ENCODE measurements around the gene DOCK3.

The DOCK3 gene, protein sequence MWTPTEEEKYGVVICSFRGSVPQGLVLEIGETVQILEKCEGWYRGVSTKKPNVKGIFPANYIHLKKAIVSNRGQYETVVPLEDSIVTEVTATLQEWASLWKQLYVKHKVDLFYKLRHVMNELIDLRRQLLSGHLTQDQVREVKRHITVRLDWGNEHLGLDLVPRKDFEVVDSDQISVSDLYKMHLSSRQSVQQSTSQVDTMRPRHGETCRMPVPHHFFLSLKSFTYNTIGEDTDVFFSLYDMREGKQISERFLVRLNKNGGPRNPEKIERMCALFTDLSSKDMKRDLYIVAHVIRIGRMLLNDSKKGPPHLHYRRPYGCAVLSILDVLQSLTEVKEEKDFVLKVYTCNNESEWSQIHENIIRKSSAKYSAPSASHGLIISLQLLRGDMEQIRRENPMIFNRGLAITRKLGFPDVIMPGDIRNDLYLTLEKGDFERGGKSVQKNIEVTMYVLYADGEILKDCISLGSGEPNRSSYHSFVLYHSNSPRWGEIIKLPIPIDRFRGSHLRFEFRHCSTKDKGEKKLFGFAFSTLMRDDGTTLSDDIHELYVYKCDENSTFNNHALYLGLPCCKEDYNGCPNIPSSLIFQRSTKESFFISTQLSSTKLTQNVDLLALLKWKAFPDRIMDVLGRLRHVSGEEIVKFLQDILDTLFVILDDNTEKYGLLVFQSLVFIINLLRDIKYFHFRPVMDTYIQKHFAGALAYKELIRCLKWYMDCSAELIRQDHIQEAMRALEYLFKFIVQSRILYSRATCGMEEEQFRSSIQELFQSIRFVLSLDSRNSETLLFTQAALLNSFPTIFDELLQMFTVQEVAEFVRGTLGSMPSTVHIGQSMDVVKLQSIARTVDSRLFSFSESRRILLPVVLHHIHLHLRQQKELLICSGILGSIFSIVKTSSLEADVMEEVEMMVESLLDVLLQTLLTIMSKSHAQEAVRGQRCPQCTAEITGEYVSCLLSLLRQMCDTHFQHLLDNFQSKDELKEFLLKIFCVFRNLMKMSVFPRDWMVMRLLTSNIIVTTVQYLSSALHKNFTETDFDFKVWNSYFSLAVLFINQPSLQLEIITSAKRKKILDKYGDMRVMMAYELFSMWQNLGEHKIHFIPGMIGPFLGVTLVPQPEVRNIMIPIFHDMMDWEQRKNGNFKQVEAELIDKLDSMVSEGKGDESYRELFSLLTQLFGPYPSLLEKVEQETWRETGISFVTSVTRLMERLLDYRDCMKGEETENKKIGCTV (N-terminal part only)

DNA sequence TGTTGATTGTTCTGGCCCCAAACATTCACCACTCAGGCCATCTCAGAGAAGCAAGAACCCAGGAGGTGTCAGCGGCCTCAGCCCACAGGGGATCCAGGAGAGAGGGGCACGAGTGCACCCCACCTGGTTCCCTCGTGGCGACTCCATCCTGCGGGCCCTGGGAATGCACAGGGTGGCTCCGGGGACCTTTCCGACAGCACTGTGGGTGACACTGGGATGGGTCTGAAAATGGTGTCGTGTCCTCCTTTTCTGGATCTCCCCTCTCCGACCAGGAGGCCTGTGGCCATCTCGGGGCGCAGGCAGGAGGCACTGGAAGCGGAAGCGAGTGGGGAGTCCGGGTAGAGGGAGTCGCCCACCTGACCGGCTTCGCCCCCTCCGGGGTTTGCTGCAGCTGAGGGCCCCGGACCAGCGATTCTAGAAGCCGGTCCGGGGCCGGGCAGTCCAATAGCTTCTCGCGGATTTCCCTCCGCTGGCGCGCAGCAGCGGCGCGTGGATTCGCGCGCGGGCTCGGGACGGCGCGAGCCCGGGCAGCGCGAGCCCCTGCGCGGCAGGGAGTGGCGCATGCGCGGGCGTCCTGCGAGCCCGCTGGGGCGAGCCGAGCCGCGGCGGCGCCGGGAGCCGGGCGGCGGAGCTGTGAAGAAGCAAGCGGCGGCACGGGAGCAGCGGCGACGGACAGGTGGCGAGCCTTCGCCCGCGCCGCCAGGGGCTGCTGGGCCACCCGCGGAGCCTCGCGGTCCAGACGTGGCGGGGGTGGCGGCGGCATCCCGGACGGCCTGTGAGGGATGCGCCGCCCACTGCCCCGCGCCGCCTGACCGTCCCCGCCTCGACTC is at the start of gene DOCK3:
Gene DOCK3 (plus strand): TSS at position 579 of the 830 bp plus-strand sequence. CDS start 337 bp downstream, outside the sequence.
- peak; percentile 99 for DNase-seq (ENCODE audit: low spot score)

DNA sequence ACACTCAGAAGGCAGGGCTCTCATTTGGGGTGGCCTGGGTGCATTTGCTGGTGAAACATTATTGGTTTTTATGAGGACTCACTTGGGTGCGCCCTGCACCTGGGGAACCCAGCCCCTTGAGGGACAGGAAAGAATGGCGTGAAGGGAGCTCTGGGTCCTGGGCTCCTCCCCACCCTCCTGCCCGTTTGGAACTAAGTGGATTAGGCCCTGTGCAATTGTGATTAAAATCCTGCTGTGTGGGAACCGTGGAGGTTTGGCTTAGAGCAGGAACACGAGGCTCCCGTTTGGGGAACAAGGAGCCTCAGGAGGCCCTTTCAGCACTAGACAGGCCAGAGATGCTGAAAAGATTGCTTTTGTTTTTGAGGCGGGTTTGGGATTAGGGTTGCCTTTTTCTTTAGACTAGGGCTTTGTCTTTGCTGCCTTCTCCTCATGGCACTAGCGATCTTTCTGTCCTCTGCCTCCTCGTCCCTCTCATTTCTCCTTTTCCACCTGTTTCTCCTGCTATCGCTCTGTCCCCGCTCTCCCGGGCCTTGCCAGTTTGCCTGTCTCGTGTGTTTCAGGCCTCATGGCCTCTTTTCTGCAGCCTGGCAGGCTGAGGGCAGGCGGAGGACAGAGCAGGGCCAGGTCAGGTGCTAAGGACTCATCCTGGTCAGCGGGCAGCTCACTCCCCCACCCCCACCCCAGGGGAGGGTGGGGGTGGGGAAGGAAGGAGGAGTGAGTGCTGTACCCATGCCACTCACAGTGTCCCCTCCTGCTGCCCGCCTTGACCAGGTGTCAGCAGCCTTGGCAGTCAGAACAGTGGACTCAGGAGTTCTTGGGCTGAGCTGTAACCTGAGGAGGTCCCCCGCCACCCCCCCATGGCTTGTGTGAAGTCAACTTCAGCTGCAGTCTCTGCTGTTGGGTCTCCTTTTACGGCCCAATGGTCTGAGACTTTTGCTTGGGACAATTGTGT is 49.2 kb upstream of the DOCK3 start:
- DNase-seq (ENCODE audit: low spot score), result peak; percentile 71

DNA sequence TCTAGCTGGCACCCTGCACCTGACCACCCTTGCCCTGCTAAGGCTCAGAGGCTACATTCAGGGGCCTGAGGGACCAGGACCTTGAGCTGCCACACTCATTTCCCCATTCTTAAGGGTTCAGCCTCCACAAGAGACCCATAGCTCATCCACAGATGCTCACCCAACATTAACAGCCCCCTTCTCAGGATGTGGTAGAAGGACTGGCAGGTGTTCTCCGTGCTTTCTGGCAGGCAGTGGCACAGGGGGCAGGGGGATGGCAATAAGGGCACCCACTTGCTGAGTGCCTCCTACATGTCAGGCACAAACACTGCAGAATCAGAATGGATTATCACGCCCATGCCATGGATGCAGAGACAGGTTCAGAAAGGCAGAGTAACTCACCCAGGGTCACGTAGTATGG is 48.3 kb upstream of the DOCK3 start:
- no peak for DNase-seq (ENCODE audit: low spot score)

DNA sequence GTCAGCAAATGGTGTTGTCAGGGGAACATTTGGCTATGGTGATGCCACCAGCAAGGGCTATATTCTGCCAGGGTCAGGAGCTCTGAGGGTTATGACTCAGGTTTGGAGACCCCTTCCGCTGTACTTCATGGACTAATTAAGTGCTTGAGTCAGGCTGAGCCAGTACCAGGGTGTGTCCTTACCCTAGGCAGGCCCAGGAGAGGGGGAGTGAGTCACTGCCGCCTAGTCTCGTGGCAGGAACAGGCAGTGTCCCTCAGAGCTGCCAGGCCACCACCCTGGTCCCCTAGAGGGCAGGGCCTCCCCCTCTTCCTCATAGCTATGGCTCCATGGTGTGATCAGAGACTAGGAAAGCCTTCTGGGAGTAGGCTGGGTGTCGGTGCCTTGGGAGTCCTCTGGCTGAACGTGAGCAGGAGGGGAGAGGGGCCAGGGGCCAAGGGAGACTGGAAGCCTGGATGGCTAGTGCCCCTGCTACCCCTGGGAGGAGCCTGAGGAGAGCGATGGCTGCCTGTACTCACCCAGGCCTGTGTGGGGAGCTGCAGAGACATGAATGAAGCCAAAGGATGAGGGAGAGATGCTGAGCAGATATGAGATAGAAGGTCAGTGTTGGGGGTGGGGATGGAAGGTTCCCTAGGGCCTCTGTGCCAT is 47.2 kb upstream of the DOCK3 start:
- DNase-seq (ENCODE audit: low spot score), result peak; percentile 70

DNA sequence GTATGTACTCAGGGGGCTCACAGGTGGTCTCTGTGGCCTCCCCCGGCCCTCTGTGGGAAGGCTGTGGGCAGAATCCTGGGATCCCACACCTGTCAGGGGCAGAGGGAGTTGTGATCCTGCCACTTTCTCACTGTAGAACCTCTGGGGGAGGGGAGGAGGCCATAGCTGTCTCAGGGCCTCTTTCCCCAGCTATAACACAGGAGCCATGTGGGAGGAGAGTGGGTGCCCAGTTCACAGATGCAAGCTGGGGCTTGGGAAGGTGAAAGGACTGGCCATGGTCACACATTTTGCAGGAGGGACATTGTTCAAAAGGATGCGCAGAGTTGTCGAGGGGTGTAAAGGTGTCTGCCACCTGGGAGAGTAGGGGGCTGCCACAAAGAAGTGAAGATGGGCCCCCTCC is 46.1 kb upstream of the DOCK3 start:
- no peak for DNase-seq (ENCODE audit: low spot score)

DNA sequence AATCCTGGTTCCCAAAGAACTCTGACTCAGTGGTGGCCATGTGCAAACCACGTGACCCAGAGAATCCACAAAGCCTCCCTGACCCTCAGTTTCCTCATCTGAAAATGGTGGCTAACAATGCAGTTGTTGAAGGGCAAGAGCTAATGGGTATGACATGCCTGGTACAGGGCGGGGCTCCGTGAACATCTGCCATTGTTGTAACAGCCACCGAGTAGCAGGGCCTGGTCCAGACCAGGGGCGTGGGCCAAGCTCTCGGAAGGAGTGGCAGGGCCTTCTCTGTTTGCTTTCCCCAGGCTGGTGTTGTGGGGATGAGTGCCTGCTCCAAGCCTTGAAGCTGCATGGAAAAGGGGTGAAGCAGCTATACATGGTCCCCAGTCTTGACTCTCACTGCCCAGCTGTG is 44.3 kb upstream of the DOCK3 start:
- no peak for DNase-seq (ENCODE audit: low spot score)

DNA sequence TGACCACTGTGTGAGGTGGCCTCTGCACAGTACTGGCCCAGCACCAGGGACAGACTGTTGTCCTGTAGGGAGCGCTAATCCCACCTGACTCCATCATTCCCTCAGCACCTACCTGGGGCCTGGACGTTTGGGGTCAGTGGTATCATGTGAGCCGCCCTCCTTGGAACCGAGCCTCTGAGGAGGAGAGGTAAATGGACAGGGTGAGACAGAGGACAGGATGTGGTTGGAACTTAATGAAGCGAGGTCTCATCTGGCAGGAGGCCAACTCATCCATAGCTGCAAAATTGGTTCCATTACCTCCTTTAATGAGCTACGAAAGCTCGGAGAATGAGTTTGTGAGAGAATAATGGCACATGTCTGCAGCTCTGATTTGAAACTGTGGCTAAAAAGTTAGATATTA is 43.9 kb upstream of the DOCK3 start:
- no peak for DNase-seq (ENCODE audit: low spot score)

DNA sequence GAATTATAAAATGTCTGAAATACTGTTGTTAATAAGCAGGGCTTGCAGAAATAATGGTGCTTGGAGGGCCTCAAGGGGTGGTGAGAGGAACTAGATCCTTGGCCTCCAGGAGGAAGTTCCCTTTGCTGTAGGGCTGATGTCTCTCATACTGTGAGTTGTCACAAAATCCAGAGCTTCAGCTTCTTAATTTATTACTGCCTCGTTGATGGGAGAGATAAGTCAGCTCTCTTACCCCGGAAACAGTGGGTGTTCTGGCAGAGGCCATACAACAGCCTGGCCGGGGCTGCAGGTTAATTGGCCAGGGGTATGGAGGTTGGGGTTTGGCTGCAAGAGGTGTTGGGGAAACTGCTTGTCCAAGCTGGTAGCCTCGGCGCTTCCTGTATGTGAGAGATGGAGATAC is 42.3 kb upstream of the DOCK3 start:
- no peak for DNase-seq (ENCODE audit: low spot score)

DNA sequence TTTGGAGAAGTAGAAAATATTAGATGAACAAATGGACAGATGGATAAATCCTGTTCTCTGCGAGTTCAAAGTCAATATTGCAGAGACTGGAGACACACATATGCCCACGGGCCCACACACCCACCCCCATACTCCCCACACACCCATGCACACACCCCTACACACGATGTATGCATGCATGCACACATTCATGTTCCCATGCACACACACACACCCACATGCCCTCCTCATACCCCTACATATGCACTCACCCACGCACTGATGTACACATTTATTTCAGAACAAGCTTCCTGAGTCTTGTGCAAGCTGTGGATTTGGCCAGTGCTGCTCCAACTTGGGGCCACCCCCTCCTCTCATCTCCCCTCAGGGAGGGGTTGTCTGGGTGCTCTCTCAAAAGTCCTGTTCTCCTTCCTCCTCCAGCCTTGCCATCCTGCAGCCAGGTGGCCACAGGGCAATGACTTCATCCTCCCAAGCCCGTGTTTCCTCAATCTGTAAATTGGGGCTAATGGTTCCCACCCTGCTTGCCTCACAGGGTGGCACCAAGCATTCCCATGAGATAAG is 41.4 kb upstream of the DOCK3 start:
- DNase-seq (ENCODE audit: low spot score), result no peak

DNA sequence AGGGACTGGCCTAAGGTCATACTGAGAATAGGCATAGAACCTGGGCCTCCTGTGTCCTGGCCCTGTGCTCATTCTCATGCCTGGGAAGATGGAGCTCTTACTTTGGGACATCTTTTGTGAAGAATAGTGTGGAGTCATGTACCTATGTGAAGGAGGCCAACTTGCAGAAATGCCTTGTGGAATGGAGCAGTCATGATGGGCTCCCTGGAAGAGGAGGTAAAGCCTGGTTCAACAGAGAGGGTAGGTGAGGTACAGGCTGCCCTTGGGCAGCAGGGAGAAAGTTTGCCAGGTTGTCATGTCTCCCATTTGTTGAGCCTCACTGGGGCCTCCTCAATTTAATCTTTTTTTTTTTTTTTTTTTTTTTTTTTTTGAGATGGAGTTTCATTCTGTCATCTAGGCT is 39.7 kb upstream of the DOCK3 start:
- no peak for DNase-seq (ENCODE audit: low spot score)

DNA sequence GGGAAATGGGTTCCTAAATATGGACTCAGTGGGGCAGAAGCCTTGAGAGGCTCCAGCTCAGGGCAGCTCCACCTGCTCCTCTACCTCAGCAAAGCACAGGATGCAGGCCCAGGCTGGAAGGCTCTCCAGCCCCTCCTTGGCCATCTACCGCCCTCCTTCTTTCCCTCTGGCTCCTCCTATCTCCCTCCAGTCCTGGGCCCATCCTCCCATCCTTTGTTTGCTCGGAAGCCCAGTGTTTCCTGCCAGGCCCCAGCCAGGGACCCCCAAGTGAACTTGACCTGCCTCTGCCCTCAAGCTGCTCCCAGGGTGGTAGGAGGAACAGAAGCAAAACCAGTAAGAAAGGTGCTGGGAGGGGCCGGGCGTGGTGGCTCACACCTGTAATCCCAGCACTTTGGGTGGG is 37.7 kb upstream of the DOCK3 start:
- no peak for DNase-seq (ENCODE audit: low spot score)

DNA sequence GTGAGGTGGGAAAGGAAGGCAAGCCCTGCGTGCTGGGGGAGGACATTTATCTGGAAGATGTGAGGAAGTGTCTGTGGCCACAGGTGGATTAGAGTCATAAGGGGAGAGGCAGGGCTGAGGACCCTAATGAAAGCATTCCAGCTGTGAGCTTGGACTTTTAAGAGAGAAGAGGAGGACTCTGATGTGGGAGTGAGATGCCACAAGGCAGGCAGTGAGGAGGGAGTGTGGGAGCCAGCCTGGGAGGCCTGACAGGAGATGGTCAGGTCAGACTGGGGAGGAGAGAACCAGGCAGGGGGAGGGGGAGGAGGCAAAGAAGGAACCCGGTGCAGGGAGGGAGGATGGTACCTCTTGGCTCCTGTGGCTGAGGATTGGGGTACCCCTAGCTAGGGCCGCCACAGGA is 36.8 kb upstream of the DOCK3 start:
- DNase-seq (ENCODE audit: low spot score), result no peak

DNA sequence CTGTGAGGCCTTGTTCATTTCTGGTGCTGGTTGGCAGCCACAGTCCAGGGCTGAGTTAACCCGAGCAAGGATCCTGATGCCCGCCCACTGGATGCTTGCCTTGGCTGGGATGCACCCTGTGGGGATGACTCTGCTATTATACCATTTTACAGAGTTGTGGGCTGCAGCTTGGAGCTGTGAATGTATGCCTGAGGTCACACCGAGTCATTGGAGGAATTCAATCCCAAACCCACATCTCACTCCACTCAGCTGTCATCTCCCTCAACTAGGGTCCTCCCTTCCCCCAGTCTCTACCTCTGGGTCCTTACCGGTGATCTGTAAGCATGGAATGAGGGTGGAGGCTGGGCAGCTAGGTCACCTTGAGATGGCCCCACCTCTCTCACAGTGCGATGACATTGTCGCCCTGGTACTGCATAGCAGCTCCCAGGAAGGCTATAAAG is 35.7 kb upstream of the DOCK3 start:
- no peak for DNase-seq (ENCODE audit: low spot score)

DNA sequence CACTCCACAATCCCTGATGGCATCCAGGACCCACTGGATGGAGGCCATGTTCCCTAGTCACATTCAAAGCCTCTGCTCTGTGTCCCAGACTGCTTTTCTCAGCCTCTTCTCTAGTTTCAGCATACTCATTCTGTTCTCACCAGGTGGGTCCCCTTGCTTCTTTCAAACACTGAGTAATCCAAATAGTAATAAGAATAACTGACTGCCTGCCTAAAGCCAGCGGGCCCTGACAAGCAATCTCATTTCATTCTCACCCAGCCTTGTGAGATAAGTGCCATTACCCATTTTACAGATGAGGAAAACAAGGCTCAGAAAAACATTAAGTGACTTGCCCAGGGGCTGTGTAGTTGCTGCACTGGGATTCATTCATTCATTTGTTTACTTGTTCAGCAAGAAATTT is 32.3 kb upstream of the DOCK3 start:
- no peak for DNase-seq (ENCODE audit: low spot score)

DNA sequence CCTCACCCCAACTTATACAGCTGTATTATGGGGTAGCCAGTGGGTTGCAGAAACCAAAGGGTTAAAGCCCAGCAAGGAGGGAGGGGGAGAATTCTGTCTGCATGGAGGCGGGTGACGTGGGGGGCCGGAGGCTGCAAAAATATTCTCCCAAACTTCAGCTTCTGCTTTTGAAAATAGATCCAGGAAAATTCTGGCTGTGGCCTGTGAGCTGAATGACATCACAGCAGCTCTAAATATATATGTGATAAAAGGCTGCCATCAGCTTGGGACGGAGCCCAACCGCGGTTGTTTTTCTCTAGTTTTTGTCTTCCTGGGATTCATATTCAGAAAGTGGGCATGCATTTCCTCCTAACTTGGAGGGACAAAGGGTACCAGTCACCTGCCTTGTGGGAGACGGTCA is 30.2 kb upstream of the DOCK3 start:
- DNase-seq (ENCODE audit: low spot score), result no peak

DNA sequence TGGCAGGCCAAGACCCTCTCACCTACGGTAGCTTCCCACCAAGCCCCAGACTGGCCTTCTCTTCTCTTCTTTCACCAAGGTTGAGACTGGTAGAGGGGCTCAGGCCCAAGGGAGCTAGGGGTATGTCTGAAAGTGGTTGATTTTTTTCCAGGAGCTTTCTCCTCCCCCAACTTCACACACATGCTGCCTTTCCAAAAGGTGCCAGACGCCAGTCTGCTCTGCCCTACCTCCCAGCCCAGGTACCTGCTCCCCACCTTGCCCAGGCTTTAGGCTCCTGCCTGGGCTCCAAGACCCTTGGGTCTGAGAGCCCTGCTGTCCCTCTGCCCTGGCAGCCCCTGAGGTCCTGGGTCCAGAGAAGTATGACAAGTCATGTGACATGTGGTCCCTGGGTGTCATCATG is 29.3 kb upstream of the DOCK3 start:
- DNase-seq (ENCODE audit: low spot score), result no peak

DNA sequence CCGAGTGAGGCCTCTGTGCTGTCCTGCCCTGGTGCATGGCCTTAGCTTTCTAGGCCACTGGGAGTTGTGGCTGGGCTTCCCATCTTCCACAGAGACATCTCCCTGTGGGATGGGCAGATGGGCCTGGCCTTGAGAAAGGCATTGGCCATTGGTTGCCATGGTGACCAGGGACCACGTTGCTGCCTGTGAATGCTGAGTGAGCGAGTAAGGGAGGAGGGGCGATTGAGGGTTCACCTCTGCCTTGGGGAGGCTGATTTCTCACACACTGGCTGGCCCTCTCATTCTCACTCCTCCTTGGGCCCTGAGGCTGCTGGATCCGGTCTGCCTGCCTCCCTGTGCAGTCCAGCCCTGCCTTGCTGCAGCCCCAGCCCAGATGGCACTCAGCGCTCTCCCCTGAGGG is 26.4 kb upstream of the DOCK3 start:
- no peak for DNase-seq (ENCODE audit: low spot score)

DNA sequence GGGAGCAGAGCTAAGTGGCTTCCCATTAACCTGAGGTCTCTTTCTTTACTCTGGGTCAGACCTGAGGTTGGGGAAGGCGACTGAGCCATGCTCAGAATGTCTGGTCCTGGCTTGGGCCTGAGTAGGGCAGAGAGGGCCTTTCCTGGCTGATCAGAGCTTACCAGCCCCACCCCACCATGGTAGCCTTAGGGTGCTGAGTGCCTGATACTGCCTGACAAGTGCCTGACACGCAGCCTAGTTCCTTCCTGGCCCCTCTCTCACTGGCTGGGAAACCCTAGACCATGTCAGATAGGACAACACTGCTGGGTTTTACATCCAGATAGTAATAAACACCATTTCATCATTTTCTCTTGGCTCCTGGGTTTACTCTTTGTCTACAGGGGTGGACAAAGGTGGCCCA is 25.8 kb upstream of the DOCK3 start:
- no peak for DNase-seq (ENCODE audit: low spot score)

DNA sequence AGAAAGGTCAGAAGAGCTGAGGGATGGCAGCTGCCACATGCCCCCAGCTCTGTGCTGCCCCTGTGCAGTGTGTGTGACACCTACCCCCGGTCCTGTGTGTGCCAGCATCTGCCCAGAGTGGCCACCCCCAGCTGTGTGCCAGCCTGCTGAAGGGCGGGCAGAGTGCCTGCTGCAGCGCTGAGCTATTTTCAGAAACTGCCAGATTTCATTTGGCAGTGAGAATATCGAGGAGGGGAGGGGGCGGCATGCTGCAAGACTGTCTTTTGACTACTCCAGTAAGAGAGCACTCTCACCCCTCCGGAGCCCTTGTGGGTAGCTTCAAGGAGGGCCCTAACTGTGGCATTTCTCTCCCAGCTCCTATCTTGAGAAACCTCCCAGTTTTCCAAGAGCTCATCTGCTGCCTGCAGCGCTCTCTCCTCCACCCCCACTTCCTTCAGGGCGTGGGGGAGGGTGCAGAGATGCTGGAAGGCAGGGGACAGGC is 25.2 kb upstream of the DOCK3 start:
- no peak for DNase-seq (ENCODE audit: low spot score)

All from D341Med (cell line).